ENCODE data around the gene CDKN3. TPM values are rescaled to one million over a fixed set of nuclear protein-coding genes. Genes with fewer than 3 reads are reported as not detected.
"Not testable (repeated sequence)": the region's sequence is repeated elsewhere in the genome, so short reads cannot be mapped to it uniquely, and the experiment has no call there.

CDKN3 gene
- total RNA-seq, 1 donor from 2014 or later, result 152 TPM

DNA sequence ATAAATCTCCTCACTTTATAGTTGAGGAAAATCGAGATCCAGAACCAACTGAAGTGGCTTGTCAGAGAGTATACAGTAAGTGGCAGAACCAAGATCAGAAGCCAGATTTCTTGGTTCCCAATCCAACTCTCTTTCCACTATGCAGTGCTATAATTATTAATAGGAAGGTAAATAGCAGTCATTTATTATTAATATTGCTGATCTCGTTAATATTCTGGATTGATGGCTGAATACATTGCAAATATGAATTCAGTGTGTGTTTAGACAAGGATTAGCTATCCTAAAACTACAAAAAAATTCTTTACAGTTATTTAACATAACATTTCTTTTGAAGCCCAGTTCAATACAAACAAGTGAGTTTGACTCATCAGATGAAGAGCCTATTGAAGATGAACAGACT lies 2.8 kb downstream of the CDKN3 start:
- Mint-ChIP-seq H3K27ac (no peak overlapping the region), H3K9me3 (peaks cover 19% of the 10 kb centered on the region), H3K4me1 (peaks cover 21% of the 10 kb centered on the region), H3K27me3 (ENCODE audit: insufficient read depth, low read depth) (peaks cover 2% of the 10 kb centered on the region), H3K4me3 (no peak overlapping the region), H3K36me3 (peaks cover 41% of the 10 kb centered on the region)
- TF ChIP-seq, protein P1, sequence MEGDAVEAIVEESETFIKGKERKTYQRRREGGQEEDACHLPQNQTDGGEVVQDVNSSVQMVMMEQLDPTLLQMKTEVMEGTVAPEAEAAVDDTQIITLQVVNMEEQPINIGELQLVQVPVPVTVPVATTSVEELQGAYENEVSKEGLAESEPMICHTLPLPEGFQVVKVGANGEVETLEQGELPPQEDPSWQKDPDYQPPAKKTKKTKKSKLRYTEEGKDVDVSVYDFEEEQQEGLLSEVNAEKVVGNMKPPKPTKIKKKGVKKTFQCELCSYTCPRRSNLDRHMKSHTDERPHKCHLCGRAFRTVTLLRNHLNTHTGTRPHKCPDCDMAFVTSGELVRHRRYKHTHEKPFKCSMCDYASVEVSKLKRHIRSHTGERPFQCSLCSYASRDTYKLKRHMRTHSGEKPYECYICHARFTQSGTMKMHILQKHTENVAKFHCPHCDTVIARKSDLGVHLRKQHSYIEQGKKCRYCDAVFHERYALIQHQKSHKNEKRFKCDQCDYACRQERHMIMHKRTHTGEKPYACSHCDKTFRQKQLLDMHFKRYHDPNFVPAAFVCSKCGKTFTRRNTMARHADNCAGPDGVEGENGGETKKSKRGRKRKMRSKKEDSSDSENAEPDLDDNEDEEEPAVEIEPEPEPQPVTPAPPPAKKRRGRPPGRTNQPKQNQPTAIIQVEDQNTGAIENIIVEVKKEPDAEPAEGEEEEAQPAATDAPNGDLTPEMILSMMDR (IDR thresholded peaks at IDR 0.05), result no peak
- H3K27me3 ChIP-seq, result peaks cover 14% of the 10 kb centered on the region
- peaks cover 10% of the 10 kb centered on the region for H3K4me1 ChIP-seq
- H4K20me1 ChIP-seq (ENCODE audit: low read depth), result no peaks in the 10 kb centered on the region
- H3F3A ChIP-seq (ENCODE audit: low read depth), result no peaks in the 10 kb centered on the region
- no peak overlapping the region for H3K4me2 ChIP-seq
- H3K79me2 ChIP-seq (ENCODE audit: low read depth), result peaks cover 10% of the 10 kb centered on the region
- H3K9me3 ChIP-seq (ENCODE audit: low read depth), result no peaks in the 10 kb centered on the region
- DNase-seq (ENCODE audit: low spot score), result no peak
- no peak overlapping the region for H3K27ac ChIP-seq
- peaks cover 4% of the 10 kb centered on the region for H3K36me3 ChIP-seq
- H3K9ac ChIP-seq, result no peak overlapping the region
- no peak overlapping the region for H3K4me3 ChIP-seq
- H2AFZ ChIP-seq (replicated peaks), result no peak overlapping the region

DNA sequence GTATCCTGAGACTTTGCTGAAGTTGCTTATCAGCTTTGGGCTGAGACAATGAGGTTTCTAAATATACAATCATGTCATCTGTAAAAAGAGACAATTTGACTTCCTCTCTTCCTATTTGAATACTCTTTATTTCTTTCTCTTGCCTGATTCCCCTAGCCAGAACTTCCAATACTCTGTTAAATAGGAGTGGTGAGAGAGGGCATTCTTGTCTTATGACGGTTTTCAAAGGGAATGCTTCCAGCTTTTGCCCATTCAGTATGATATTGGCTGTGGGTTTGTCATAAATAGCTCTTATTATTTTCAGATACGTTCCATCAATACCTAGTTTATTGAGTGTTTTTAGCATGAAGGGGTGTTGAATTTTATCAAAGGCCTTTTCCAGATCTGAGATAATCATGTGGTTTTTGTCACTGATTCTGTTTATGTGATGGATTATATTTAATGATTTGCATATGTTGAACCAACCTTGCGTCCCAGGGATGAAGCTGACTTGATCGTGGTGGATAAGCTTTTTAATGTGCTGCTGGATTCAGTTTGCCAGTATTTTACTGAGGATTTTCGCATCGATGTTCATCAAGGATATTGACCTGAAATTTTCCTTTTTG lies 6.7 kb downstream of the CDKN3 start:
- H3K27ac Mint-ChIP-seq; DNase-seq (ENCODE audit: low spot score): not testable (repeated sequence)

DNA sequence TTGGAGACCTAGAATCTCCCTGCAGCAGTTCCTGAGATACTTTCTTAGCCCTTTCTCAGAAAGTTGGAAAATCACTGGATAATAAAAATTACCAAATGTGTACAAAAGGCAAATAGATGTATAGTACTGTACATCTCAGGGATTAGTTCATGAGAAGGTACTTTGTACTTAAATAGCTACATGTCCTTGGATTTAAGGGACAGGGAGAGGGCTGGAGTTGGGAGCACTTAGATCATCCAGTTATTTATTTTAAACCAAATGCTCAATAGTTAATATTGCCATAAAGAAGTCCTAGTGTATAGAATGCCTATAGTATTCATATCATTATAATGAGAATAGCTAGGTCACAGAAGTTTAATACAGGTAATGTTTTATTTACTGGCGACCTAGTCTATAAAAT lies 13.4 kb downstream of the CDKN3 start:
- Histone ChIP-seq H3K27me3 (no peaks in the 10 kb centered on the region), H3K36me3 (peaks cover 14% of the 10 kb centered on the region), H3K9me3 (ENCODE audit: low read depth) (no peaks in the 10 kb centered on the region), H4K20me1 (ENCODE audit: low read depth) (no peaks in the 10 kb centered on the region), H3K79me2 (ENCODE audit: low read depth) (no peaks in the 10 kb centered on the region), H3F3A (ENCODE audit: low read depth) (no peaks in the 10 kb centered on the region), H3K4me1 (no peaks in the 10 kb centered on the region), H3K4me2 (no peak overlapping the region), H3K9ac (no peak overlapping the region), H2AFZ (replicated peaks) (no peak overlapping the region), H3K27ac (no peak overlapping the region), H3K4me3 (no peak overlapping the region)
- H3K4me3 Mint-ChIP-seq, result no peak overlapping the region
- TF ChIP-seq EZH2 (IDR thresholded peaks at IDR 0.05) (no peak), EZH2phosphoT487 (IDR thresholded peaks at IDR 0.05) (no peak)
- TF ChIP-seq, protein P1 (IDR thresholded peaks at IDR 0.05), result no peak
- H3K27ac Mint-ChIP-seq, result no peak overlapping the region
- peaks cover 5% of the 10 kb centered on the region for H3K9me3 Mint-ChIP-seq
- H3K4me1 Mint-ChIP-seq, result no peaks in the 10 kb centered on the region
- no peak for DNase-seq (ENCODE audit: low spot score)
- peaks cover 43% of the 10 kb centered on the region for H3K36me3 Mint-ChIP-seq
- peaks cover 2% of the 10 kb centered on the region for H3K27me3 Mint-ChIP-seq (ENCODE audit: insufficient read depth, low read depth)

More for the DNA sequence above, 6.7 kb downstream of the CDKN3 start:
- H3K27me3 Mint-ChIP-seq (ENCODE audit: insufficient read depth, low read depth); H3K4me3 Mint-ChIP-seq; H3K27ac ChIP-seq; H4K20me1 ChIP-seq (ENCODE audit: low read depth); H3K79me2 ChIP-seq (ENCODE audit: low read depth); H3K9ac ChIP-seq; H3K4me1 ChIP-seq; H3K4me2 ChIP-seq; H3F3A ChIP-seq (ENCODE audit: low read depth); H3K4me1 Mint-ChIP-seq; H3K4me3 ChIP-seq; H3K27me3 ChIP-seq; H3K9me3 ChIP-seq (ENCODE audit: low read depth); H2AFZ ChIP-seq (replicated peaks); H3K36me3 ChIP-seq: not testable (repeated sequence)
- H3K9me3 Mint-ChIP-seq, result peaks cover 26% of the 10 kb centered on the region
- peaks cover 74% of the 10 kb centered on the region for H3K36me3 Mint-ChIP-seq

DNA sequence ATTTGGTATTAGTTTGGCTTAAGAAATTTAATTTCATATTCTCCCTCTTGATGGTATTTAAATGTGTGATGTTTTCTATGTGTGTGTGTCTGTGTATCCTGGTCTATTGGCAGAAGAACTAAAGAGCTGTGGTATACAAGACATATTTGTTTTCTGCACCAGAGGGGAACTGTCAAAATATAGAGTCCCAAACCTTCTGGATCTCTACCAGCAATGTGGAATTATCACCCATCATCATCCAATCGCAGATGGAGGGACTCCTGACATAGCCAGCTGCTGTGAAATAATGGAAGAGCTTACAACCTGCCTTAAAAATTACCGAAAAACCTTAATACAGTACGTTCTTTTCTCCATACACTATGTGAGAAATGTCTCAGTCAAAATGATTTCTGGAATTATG lies 14.6 kb downstream of the CDKN3 start:
- peaks cover 1% of the 10 kb centered on the region for H3K9me3 Mint-ChIP-seq
- Histone ChIP-seq H3K4me1 (no peaks in the 10 kb centered on the region), H3K9me3 (ENCODE audit: low read depth) (no peaks in the 10 kb centered on the region), H3K9ac (no peak overlapping the region), H3K79me2 (ENCODE audit: low read depth) (no peaks in the 10 kb centered on the region), H3K27me3 (no peaks in the 10 kb centered on the region), H3K4me3 (no peak overlapping the region), H3K36me3 (peaks cover 14% of the 10 kb centered on the region), H3K27ac (no peak overlapping the region), H3K4me2 (no peak overlapping the region), H2AFZ (replicated peaks) (no peak overlapping the region), H3F3A (ENCODE audit: low read depth) (no peaks in the 10 kb centered on the region), H4K20me1 (ENCODE audit: low read depth) (no peaks in the 10 kb centered on the region)
- no peak overlapping the region for H3K27ac Mint-ChIP-seq
- H3K27me3 Mint-ChIP-seq (ENCODE audit: insufficient read depth, low read depth), result peaks cover 2% of the 10 kb centered on the region
- DNase-seq (ENCODE audit: low spot score), result no peak
- H3K36me3 Mint-ChIP-seq, result peaks cover 33% of the 10 kb centered on the region
- no peak overlapping the region for H3K4me3 Mint-ChIP-seq
- TF ChIP-seq EZH2 (IDR thresholded peaks at IDR 0.05) (no peak), EZH2phosphoT487 (IDR thresholded peaks at IDR 0.05) (no peak)
- TF ChIP-seq, protein P1 (IDR thresholded peaks at IDR 0.05), result no peak
- H3K4me1 Mint-ChIP-seq, result no peaks in the 10 kb centered on the region
